HepG2 (cell line): ENCODE results near the gene GPSM1. TPM values are rescaled to one million over a fixed set of nuclear protein-coding genes. Genes with fewer than 3 reads are reported as not detected.

Source experiments
- ATAC-seq: fragments of 200-7000 bp; cut with Tn5 transposase; 3 replicates; pipeline ENCODE4 v1.9.1; 2020; ENCODE audit warnings: mild to moderate bottlenecking, moderate library complexity
- BruUV-seq: library from RNA; stranded (reverse); fragments of 400-500 nt; replicated peaks from 2 replicates; lab custom pipeline; 2021; lab: Mats Ljungman, UMichigan
- CTCF ChIA-PET: fragments of 300-600 bp; formaldehyde crosslinking; extraction: SDS; loops from one replicate; lab custom pipeline; 2021; ENCODE audit warnings: low total read pairs, inconsistent platforms, low intra/inter-chr PET ratio; lab: Yijun Ruan, JAX
- POLR2A ChIA-PET: fragments of 350-600 bp; sonication (Branson Sonifier 250); formaldehyde crosslinking; loops from one replicate; lab custom pipeline; 2020; ENCODE audit warnings: antibody characterized with exemption, inconsistent platforms; lab: Yijun Ruan, JAX
- DNase-seq: peaks from one replicate; pipeline ENCODE4 v3.0.0-alpha.2; 2015; ENCODE audit warnings: low spot score
- FAIRE-seq: peaks from 3 replicates; lab custom pipeline; 2011; peaks lifted over from hg19 to GRCh38; lab: Jason Lieb, UNC
- H2AFZ ChIP-seq: one replicate; pipeline ENCODE4 v1.6.1; 2011; ENCODE audit warnings: low read length, inconsistent platforms
- H3K27ac ChIP-seq: fragments of 300-600 bp; 3 replicates; pipeline ENCODE4 v1.8.0; 2011; ENCODE audit warnings: mixed run types, mild to moderate bottlenecking, mixed read lengths, low read length, inconsistent platforms; ENCODE audit not compliant: insufficient read depth; ENCODE audit errors: extremely low read length
- H3K27me3 ChIP-seq, 2 experiments: fragments of 200-600 bp in 1 of 2; 2 replicates in 1 of 2; 3 replicates in 1 of 2; pipeline versions ENCODE4 v1.6.0 to v1.8.0; 2011; ENCODE audit warnings: low read length in 2 of 2, mild to moderate bottlenecking in 2 of 2, moderate library complexity in 2 of 2, inconsistent platforms in 1 of 2; ENCODE audit not compliant: insufficient read depth in 2 of 2, control insufficient read depth in 1 of 2
- H3K36me3 ChIP-seq, 2 experiments: fragments of 200-600 bp in 1 of 2; replicated peaks in 1 of 2; 2 replicates in 1 of 2; 3 replicates in 1 of 2; pipeline versions ENCODE4 v1.5.1 to v1.8.0; 2011; ENCODE audit warnings: low read length in 2 of 2, inconsistent platforms in 1 of 2; ENCODE audit not compliant: insufficient read depth in 2 of 2, control insufficient read depth in 1 of 2
- H3K4me1 ChIP-seq: 2 replicates; pipeline ENCODE4 v1.5.1; 2012; ENCODE audit warnings: low read length, inconsistent platforms; ENCODE audit not compliant: insufficient read depth
- H3K4me2 ChIP-seq: 2 replicates; pipeline ENCODE4 v1.6.0; 2011; ENCODE audit warnings: low read depth, low read length, inconsistent platforms
- H3K4me3 ChIP-seq, 3 experiments: fragments of 200-600 bp in 1 of 3; sonication (generic), shearing (Covaris generic) in 1 of 3; replicated peaks in 1 of 3; 2 replicates each; pipeline ENCODE4 v1.5.1; 2011 to 2016; ENCODE audit warnings: low read length in 3 of 3, inconsistent platforms in 2 of 3, low read depth in 2 of 3, mild to moderate bottlenecking in 2 of 3, control low read depth in 1 of 3, mixed read lengths in 1 of 3; ENCODE audit not compliant: insufficient read depth in 1 of 3
- H3K79me2 ChIP-seq: one replicate; pipeline ENCODE4 v1.6.1; 2011; ENCODE audit warnings: low read length, inconsistent platforms; ENCODE audit not compliant: insufficient read depth
- H3K9ac ChIP-seq: 2 replicates; pipeline ENCODE4 v1.6.0; 2011; ENCODE audit warnings: mild to moderate bottlenecking, low read depth, low read length, inconsistent platforms; ENCODE audit not compliant: insufficient read depth
- H3K9me3 ChIP-seq: 2 replicates; pipeline ENCODE4 v1.5.1; 2012; ENCODE audit warnings: mild to moderate bottlenecking, low read length
- H4K20me1 ChIP-seq: 2 replicates; pipeline ENCODE4 v1.6.0; 2011; ENCODE audit warnings: inconsistent platforms, mild to moderate bottlenecking, low read length, moderate library complexity; ENCODE audit not compliant: insufficient read depth
- AHDC1 ChIP-seq: sonication (generic); formaldehyde crosslinking; IDR thresholded peaks from 2 replicates; pipeline ENCODE4 v1.5.1; 2020; ENCODE audit warnings: mild to moderate bottlenecking, missing genetic modification reagents, borderline replicate concordance
- REL ChIP-seq: sonication (generic); formaldehyde crosslinking; conservative IDR thresholded peaks from 2 replicates; pipeline ENCODE4 v1.8.0; 2022; ENCODE audit warnings: mild to moderate bottlenecking, missing genetic modification reagents, moderate library complexity
- YEATS4 ChIP-seq: sonication (generic); formaldehyde crosslinking; IDR thresholded peaks from 2 replicates; pipeline ENCODE4 v1.4.0; 2020; ENCODE audit warnings: missing genetic modification reagents, borderline replicate concordance
- ZNF687 ChIP-seq: sonication (generic); formaldehyde crosslinking; IDR thresholded peaks from 2 replicates; pipeline ENCODE4 v1.5.1; 2020; ENCODE audit warnings: mild to moderate bottlenecking, missing genetic modification reagents, moderate library complexity
- WGBS: methylation state at CpG from one replicate; pipeline ENCODE4 v1.1.6; 2017; ENCODE audit warnings: low lambda C conversion rate; 5-methylcytosine and 5-hydroxymethylcytosine counted together
- in situ Hi-C: cut with HindIII; loops from 2 replicates; pipeline ENCODE4 v1.10.0; 2017; ENCODE audit warnings: low pct_unique_long_range_greater_than_20kb; ENCODE audit not compliant: extremely low pct_ligation_motif_present
- intact Hi-C: fragments of 100-400 bp; cut with micrococcal nuclease; formaldehyde crosslinking; loops from one replicate; pipeline ENCODE4 v1.10.0; 2022; ENCODE audit not compliant: unreplicated experiment
- polyA plus RNA-seq, 8 experiments: library from polyadenylated mRNA; depleted of rRNA in 3 of 8; stranded (reverse) in 7 of 8; unstranded in 1 of 8; fragments of >200 nt; fragmentation: Illumina TruSeq in 4 of 8; extraction: Trizol in 4 of 8; gene quantifications; 2 replicates each; pipeline versions ENCODE4 v1.2.1 to v1.2.3, GENCODE V29; 2011 to 2016; ENCODE audit warnings: low read depth in 4 of 8, missing spikeins in 1 of 8, mixed read lengths in 1 of 8; ENCODE audit not compliant: insufficient read depth in 1 of 8
- total RNA-seq, 5 experiments: library from RNA; depleted of rRNA; stranded (reverse); fragments of >200 nt; fragmentation: Illumina TruSeq; extraction: Trizol; gene quantifications; 2 replicates each; pipeline ENCODE4 v1.2.3, GENCODE V29; 2016; ENCODE audit warnings: low read depth in 1 of 5

The GPSM1 gene
- total and polyA plus RNA-seq, 2 of the 13 experiments (the other 11 are each of a cell fraction or from before 2014, with no cell fraction given), result 1.0 to 2.4 TPM

- intact Hi-C loops, result no loop called here
- Histone ChIP-seq H3K4me3 (no peak overlapping the region), H3K9me3 (no peaks in the 10 kb centered on the region), H3K36me3 (no peaks in the 10 kb centered on the region), H3K9ac (no peak overlapping the region), H4K20me1 (no peaks in the 10 kb centered on the region), H3K4me2 (no peak overlapping the region), H3K4me1 (peaks cover 37% of the 10 kb centered on the region), H2AFZ (no peak overlapping the region), H3K27me3 (no peaks in the 10 kb centered on the region), H3K79me2 (no peaks in the 10 kb centered on the region), H3K27ac (no peak overlapping the region)
- no peak for DNase-seq
- ChIA-PET POLR2A (interaction anchor here (1.0 kb wide), 1 partner anchor 8 kb away, joined by 3 read pairs; no protein-coding TSS in a partner anchor), CTCF (no interaction called here)
- no CpG with 5 or more reads among the region's 2 CpGs for WGBS
- TF ChIP-seq AHDC1 (CRISPR knock-in tag) (no peak), ZNF687 (no peak), YEATS4 (no peak), REL (CRISPR knock-in tag) (no peak)
- in situ Hi-C loops, result no loop called here
- ATAC-seq, result no peak
- no TSS peak for BruUV-seq
- FAIRE-seq, result no peak
Measured at GRCh38 chr9:136358888-136359287, 31.5 kb downstream of the GPSM1 start.
